Measurements from ENCODE around the gene SLC7A8.

DNA sequence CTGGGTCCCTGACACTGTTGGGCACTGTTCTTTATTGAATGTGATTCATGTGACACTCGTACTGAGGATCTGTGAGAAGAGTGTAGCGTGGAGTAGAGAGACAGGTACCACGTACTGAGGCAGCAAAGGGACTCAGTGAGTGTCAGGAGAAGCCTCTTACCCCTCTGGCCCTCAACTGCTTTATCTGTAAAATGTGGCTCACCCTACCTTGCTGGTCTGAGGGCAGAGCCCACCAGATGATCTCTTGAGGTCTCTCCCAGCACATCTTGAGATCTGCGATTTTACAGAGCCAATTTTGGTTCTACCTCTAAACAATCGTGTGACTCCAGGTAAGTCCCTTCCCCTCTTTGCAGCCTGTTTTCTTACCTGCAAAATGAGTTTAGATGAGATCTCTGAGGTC, 67.5 kb downstream of the SLC7A8 start:
- TF ChIP-seq, protein P1, sequence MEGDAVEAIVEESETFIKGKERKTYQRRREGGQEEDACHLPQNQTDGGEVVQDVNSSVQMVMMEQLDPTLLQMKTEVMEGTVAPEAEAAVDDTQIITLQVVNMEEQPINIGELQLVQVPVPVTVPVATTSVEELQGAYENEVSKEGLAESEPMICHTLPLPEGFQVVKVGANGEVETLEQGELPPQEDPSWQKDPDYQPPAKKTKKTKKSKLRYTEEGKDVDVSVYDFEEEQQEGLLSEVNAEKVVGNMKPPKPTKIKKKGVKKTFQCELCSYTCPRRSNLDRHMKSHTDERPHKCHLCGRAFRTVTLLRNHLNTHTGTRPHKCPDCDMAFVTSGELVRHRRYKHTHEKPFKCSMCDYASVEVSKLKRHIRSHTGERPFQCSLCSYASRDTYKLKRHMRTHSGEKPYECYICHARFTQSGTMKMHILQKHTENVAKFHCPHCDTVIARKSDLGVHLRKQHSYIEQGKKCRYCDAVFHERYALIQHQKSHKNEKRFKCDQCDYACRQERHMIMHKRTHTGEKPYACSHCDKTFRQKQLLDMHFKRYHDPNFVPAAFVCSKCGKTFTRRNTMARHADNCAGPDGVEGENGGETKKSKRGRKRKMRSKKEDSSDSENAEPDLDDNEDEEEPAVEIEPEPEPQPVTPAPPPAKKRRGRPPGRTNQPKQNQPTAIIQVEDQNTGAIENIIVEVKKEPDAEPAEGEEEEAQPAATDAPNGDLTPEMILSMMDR (IDR thresholded peaks at IDR 0.05): no peak
- TF ChIP-seq POLR2A (IDR thresholded peaks at IDR 0.05): no peak

Data from lower leg skin (tissue), 3 donors.